CD14-positive monocyte (primary cell): ENCODE measurements around the gene TAC4. TPM values are rescaled to one million over a fixed set of nuclear protein-coding genes. Genes with fewer than 3 reads are reported as not detected.

Experiments used
- DNase-seq, 3 donors: peaks; one replicate each; pipeline ENCODE4 v3.0.0-alpha.2; 2011 to 2022
- H2AFZ ChIP-seq: 2 replicates; pipeline ENCODE4 v1.6.0; 2012; ENCODE audit warnings: mild to moderate bottlenecking, low read depth, low read length, inconsistent platforms; ENCODE audit not compliant: insufficient read depth, poor library complexity, severe bottlenecking
- H3K27ac ChIP-seq, 2 donors: 1 replicate in 1 of 2; 2 replicates in 1 of 2; pipeline ENCODE4 v1.5.1; 2012 to 2013; ENCODE audit warnings: low read length in 2 of 2, control low read depth in 1 of 2, inconsistent platforms in 1 of 2, low read depth in 1 of 2, mild to moderate bottlenecking in 1 of 2
- H3K27me3 ChIP-seq, 2 donors: one replicate each; pipeline versions ENCODE4 v1.6.0 to v1.6.1; 2011 to 2013; ENCODE audit warnings: low read length in 2 of 2; ENCODE audit not compliant: control insufficient read depth in 2 of 2, insufficient read depth in 2 of 2
- H3K36me3 ChIP-seq, 2 donors: replicated peaks in 1 of 2; 1 replicate in 1 of 2; 2 replicates in 1 of 2; pipeline versions ENCODE4 v1.5.1 to v1.6.1; 2012 to 2013; ENCODE audit warnings: low read length in 2 of 2, control low read depth in 1 of 2, inconsistent platforms in 1 of 2, mild to moderate bottlenecking in 1 of 2; ENCODE audit not compliant: insufficient read depth in 2 of 2, control insufficient read depth in 1 of 2
- H3K4me1 ChIP-seq, 2 donors: 1 replicate in 1 of 2; 2 replicates in 1 of 2; pipeline versions ENCODE4 v1.5.1 to v1.6.1; 2012 to 2013; ENCODE audit warnings: low read length in 2 of 2, control low read depth in 1 of 2, inconsistent platforms in 1 of 2, mild to moderate bottlenecking in 1 of 2, moderate library complexity in 1 of 2; ENCODE audit not compliant: insufficient read depth in 2 of 2, control insufficient read depth in 1 of 2
- H3K4me2 ChIP-seq: replicated peaks from 2 replicates; pipeline ENCODE3; 2012; ENCODE audit warnings: low read length, moderate library complexity, mild to moderate bottlenecking; ENCODE audit not compliant: poor library complexity, severe bottlenecking; ENCODE audit errors: extremely low read depth
- H3K4me3 ChIP-seq, 3 experiments: fragments of 200-600 bp in 1 of 3; sonication (generic) in 1 of 3; replicated peaks in 1 of 3; 1 replicate in 2 of 3; 2 replicates in 1 of 3; pipeline ENCODE4 v1.5.1; 2011 to 2013; ENCODE audit warnings: low read length in 3 of 3, mild to moderate bottlenecking in 3 of 3, control low read depth in 2 of 3, low read depth in 2 of 3, inconsistent platforms in 1 of 3, moderate library complexity in 1 of 3
- H3K79me2 ChIP-seq: 2 replicates; pipeline ENCODE4 v1.6.0; 2012; ENCODE audit warnings: mild to moderate bottlenecking, control low read depth, inconsistent platforms, low read length, moderate library complexity; ENCODE audit not compliant: insufficient read depth
- H3K9ac ChIP-seq: 2 replicates; pipeline ENCODE4 v1.6.0; 2017; ENCODE audit warnings: low read length, mild to moderate bottlenecking; ENCODE audit not compliant: insufficient read depth, poor library complexity, severe bottlenecking
- H3K9me3 ChIP-seq, 2 donors: replicated peaks in 1 of 2; 1 replicate in 1 of 2; 2 replicates in 1 of 2; pipeline versions ENCODE4 v1.5.1 to v1.6.1; 2012 to 2013; ENCODE audit warnings: low read length in 2 of 2, control low read depth in 1 of 2; ENCODE audit not compliant: control insufficient read depth in 1 of 2, insufficient read depth in 1 of 2
- H4K20me1 ChIP-seq: 2 replicates; pipeline ENCODE4 v1.6.0; 2012; ENCODE audit warnings: mild to moderate bottlenecking, low read length, control low read depth, moderate library complexity; ENCODE audit not compliant: insufficient read depth
- H3K27ac Mint-ChIP-seq, 7 donors: one replicate each; pipeline ENCODE4 v1.8.0; 2020; ENCODE audit warnings: mild to moderate bottlenecking in 7 of 7, mixed read lengths in 7 of 7, moderate library complexity in 6 of 7, inconsistent platforms in 2 of 7
- H3K27me3 Mint-ChIP-seq, 3 donors: one replicate each; pipeline ENCODE4 v1.8.0; 2021 to 2022; ENCODE audit warnings: low read depth in 3 of 3, mild to moderate bottlenecking in 3 of 3, mixed read lengths in 3 of 3, moderate library complexity in 3 of 3, inconsistent platforms in 1 of 3
- H3K36me3 Mint-ChIP-seq, 2 donors: one replicate each; pipeline ENCODE4 v1.8.0; 2020; ENCODE audit warnings: mixed read lengths in 2 of 2, inconsistent platforms in 1 of 2, mild to moderate bottlenecking in 1 of 2
- H3K4me1 Mint-ChIP-seq: one replicate; pipeline ENCODE4 v1.8.0; 2020; ENCODE audit warnings: mild to moderate bottlenecking, mixed read lengths
- H3K4me3 Mint-ChIP-seq, 2 donors: one replicate each; pipeline ENCODE4 v1.8.0; 2020; ENCODE audit warnings: mild to moderate bottlenecking in 2 of 2, mixed read lengths in 2 of 2, moderate library complexity in 1 of 2
- H3K9me3 Mint-ChIP-seq, 7 donors: one replicate each; pipeline ENCODE4 v1.8.0; 2020 to 2022; ENCODE audit warnings: mixed read lengths in 7 of 7, mild to moderate bottlenecking in 6 of 7, moderate library complexity in 6 of 7, inconsistent platforms in 2 of 7
- CTCF ChIP-seq: fragments of 200-600 bp; IDR thresholded peaks from one replicate; pipeline ENCODE4 v1.8.0; 2022; ENCODE audit warnings: antibody characterized with exemption, mild to moderate bottlenecking
- WGBS: methylation state at CpG from one replicate; pipeline ENCODE4 v1.1.5; 2013; ENCODE audit warnings: missing lambda C conversion rate; ENCODE audit not compliant: insufficient coverage; 5-methylcytosine and 5-hydroxymethylcytosine counted together
- intact Hi-C, 2 donors: fragments of 100-400 bp; cut with micrococcal nuclease; formaldehyde crosslinking; loops; one replicate each; pipeline versions ENCODE4 v1.15.0 to v1.15.1; 2023
- polyA plus RNA-seq, 3 donors: library from polyadenylated mRNA; depleted of rRNA in 1 of 3; unstranded in 2 of 3; stranded (reverse) in 1 of 3; fragments of 300-500 nt in 2 of 3; fragments of >200 nt in 1 of 3; fragmentation: Illumina TruSeq in 2 of 3; gene quantifications; 1 replicate in 2 of 3; 2 replicates in 1 of 3; pipeline ENCODE4 v1.2.3, GENCODE V29; 2012 to 2021

Gene TAC4
- polyA plus RNA-seq, 3 donors = not detected

GRCh38 chr17:49890077-49890821, 42.4 kb upstream of the TAC4 start:
- Mint-ChIP-seq H3K4me1 (peaks cover 8% of the 10 kb centered on the region), H3K27ac (no peak overlapping the region), H3K27me3 (peaks cover 62 to 83% (median 63%) of the 10 kb centered on the region in 3 donors), H3K4me3 (peak overlapping the region in 1 of 2 donors; percentile 59), H3K36me3 (no peaks in the 10 kb centered on the region), H3K9me3 (peaks cover 0 to 5% (median 0%) of the 10 kb centered on the region in 7 donors)
- H3K79me2 ChIP-seq = no peaks in the 10 kb centered on the region
- no peak overlapping the region for H2AFZ ChIP-seq
- H3K36me3 ChIP-seq = no peaks in the 10 kb centered on the region
- no peaks in the 10 kb centered on the region for H4K20me1 ChIP-seq
- TF ChIP-seq CTCF = no peak
- WGBS = 29% methylated on average over 24 of the region's 33 CpGs
- H3K4me2 ChIP-seq = no peak overlapping the region
- no peaks in the 10 kb centered on the region for H3K9me3 ChIP-seq
- H3K27me3 ChIP-seq = peaks cover 9 to 58% of the 10 kb centered on the region in 2 donors
- intact Hi-C loops = no loop called here
- peaks cover 9 to 11% of the 10 kb centered on the region in 2 donors for H3K4me1 ChIP-seq
- H3K27ac ChIP-seq = no peak overlapping the region
- no peak overlapping the region for H3K4me3 ChIP-seq
- no peak overlapping the region for H3K9ac ChIP-seq
- DNase-seq = no peak

GRCh38 chr17:49889500-49889899, 41.6 kb upstream of the TAC4 start:
- H3K36me3 Mint-ChIP-seq = no peaks in the 10 kb centered on the region
- peaks cover 9 to 51% of the 10 kb centered on the region in 2 donors for H3K27me3 ChIP-seq
- WGBS = 96% methylated on average over 4 of the region's 12 CpGs

More at GRCh38 chr17:49889500-49889899, 41.6 kb upstream of the TAC4 start:
- H3K4me1 ChIP-seq = peaks cover 9 to 11% of the 10 kb centered on the region in 2 donors
- intact Hi-C loops = no loop called here
- H3K27ac ChIP-seq = no peak overlapping the region
- no peak overlapping the region for H3K4me3 ChIP-seq
- no peaks in the 10 kb centered on the region for H3K79me2 ChIP-seq
- H2AFZ ChIP-seq = no peak overlapping the region
- Mint-ChIP-seq H3K27ac (no peak overlapping the region), H3K27me3 (peaks cover 58 to 83% (median 63%) of the 10 kb centered on the region in 3 donors), H3K4me1 (peaks cover 8% of the 10 kb centered on the region), H3K9me3 (peaks cover 0 to 5% (median 0%) of the 10 kb centered on the region in 7 donors), H3K4me3 (peak overlapping the region in 1 of 2 donors; percentile 71)
- no peaks in the 10 kb centered on the region for H4K20me1 ChIP-seq
- DNase-seq = no peak
- H3K4me2 ChIP-seq = no peak overlapping the region
- TF ChIP-seq CTCF = no peak
- H3K9ac ChIP-seq = no peak overlapping the region
- H3K9me3 ChIP-seq = no peaks in the 10 kb centered on the region
- H3K36me3 ChIP-seq = no peaks in the 10 kb centered on the region
